HepG2 (cell line): ENCODE results near the gene CNOT1. TPM values are rescaled to one million over a fixed set of nuclear protein-coding genes. Genes with fewer than 3 reads are reported as not detected.

Source experiments
- ARID2 ChIP-seq: sonication (generic); formaldehyde crosslinking; IDR thresholded peaks from 2 replicates; pipeline ENCODE4 v1.8.1; 2022; ENCODE audit warnings: mild to moderate bottlenecking, missing genetic modification reagents, borderline replicate concordance
- GMEB1 ChIP-seq: sonication (generic); formaldehyde crosslinking; IDR thresholded peaks from 2 replicates; pipeline ENCODE4 v1.5.1; 2020; ENCODE audit warnings: missing genetic modification reagents, mild to moderate bottlenecking, borderline replicate concordance
- KAT2B ChIP-seq: fragments of 150-350 bp; IDR thresholded peaks from 2 replicates; pipeline ENCODE4 v1.6.1; 2014; ENCODE audit warnings: low read depth, low read length, borderline replicate concordance
- MEIS1 ChIP-seq: sonication (generic); formaldehyde crosslinking; IDR thresholded peaks from 2 replicates; pipeline ENCODE4 v1.9.0; 2021; ENCODE audit warnings: mild to moderate bottlenecking, missing genetic modification reagents, moderate library complexity, borderline replicate concordance
- NFE2L1 ChIP-seq: sonication (generic); formaldehyde crosslinking; IDR thresholded peaks from 2 replicates; pipeline ENCODE4 v1.4.0; 2020; ENCODE audit warnings: missing genetic modification reagents, mild to moderate bottlenecking, borderline replicate concordance
- NFKBIZ ChIP-seq: IDR thresholded peaks from 2 replicates; pipeline ENCODE4 v1.6.1; 2018; ENCODE audit warnings: missing genetic modification reagents, missing compliant biosample characterization
- SIN3B ChIP-seq: fragments of 150-350 bp; IDR thresholded peaks from 2 replicates; pipeline ENCODE4 v1.6.1; 2014; ENCODE audit warnings: low read length
- SPEN ChIP-seq: sonication (generic); formaldehyde crosslinking; IDR thresholded peaks from 2 replicates; pipeline ENCODE4 v1.5.1; 2020; ENCODE audit warnings: low read depth, mild to moderate bottlenecking, missing genetic modification reagents
- ZBTB33 ChIP-seq: sonication (generic); formaldehyde crosslinking; IDR thresholded peaks from 2 replicates; pipeline ENCODE4 v1.4.0; 2020; ENCODE audit warnings: missing genetic modification reagents
- ZMAT3 ChIP-seq: sonication (generic); formaldehyde crosslinking; conservative IDR thresholded peaks from 2 replicates; pipeline ENCODE4 v1.7.0; 2021; ENCODE audit warnings: missing genetic modification reagents
- ZNF260 ChIP-seq: sonication (generic); formaldehyde crosslinking; IDR thresholded peaks from 2 replicates; pipeline ENCODE4 v1.4.0; 2020; ENCODE audit warnings: missing genetic modification reagents, low read depth, mild to moderate bottlenecking, borderline replicate concordance
- ZNF510 ChIP-seq: sonication (generic); formaldehyde crosslinking; IDR thresholded peaks from 2 replicates; pipeline ENCODE4 v1.4.0; 2020; ENCODE audit warnings: low read depth, mild to moderate bottlenecking, missing genetic modification reagents
- ZNF770 ChIP-seq: sonication (generic); formaldehyde crosslinking; IDR thresholded peaks from 2 replicates; pipeline ENCODE4 v1.5.0; 2020; ENCODE audit warnings: mild to moderate bottlenecking, missing genetic modification reagents
- ZNF788 ChIP-seq: sonication (generic); formaldehyde crosslinking; IDR thresholded peaks from 2 replicates; pipeline ENCODE4 v1.5.0; 2020; ENCODE audit warnings: mild to moderate bottlenecking, missing genetic modification reagents, borderline replicate concordance
- ZSCAN25 ChIP-seq: sonication (generic); formaldehyde crosslinking; IDR thresholded peaks from 2 replicates; pipeline ENCODE4 v1.8.0; 2022; ENCODE audit warnings: mild to moderate bottlenecking, missing genetic modification reagents
- polyA plus RNA-seq, 8 experiments: library from polyadenylated mRNA; depleted of rRNA in 3 of 8; stranded (reverse) in 7 of 8; unstranded in 1 of 8; fragments of >200 nt; fragmentation: Illumina TruSeq in 4 of 8; extraction: Trizol in 4 of 8; gene quantifications; 2 replicates each; pipeline versions ENCODE4 v1.2.1 to v1.2.3, GENCODE V29; 2011 to 2016; ENCODE audit warnings: low read depth in 4 of 8, missing spikeins in 1 of 8, mixed read lengths in 1 of 8; ENCODE audit not compliant: insufficient read depth in 1 of 8
- total RNA-seq, 5 experiments: library from RNA; depleted of rRNA; stranded (reverse); fragments of >200 nt; fragmentation: Illumina TruSeq; extraction: Trizol; gene quantifications; 2 replicates each; pipeline ENCODE4 v1.2.3, GENCODE V29; 2016; ENCODE audit warnings: low read depth in 1 of 5
- TF ChIP-seq, protein P1 (sequence below): sonication (generic); formaldehyde crosslinking; IDR thresholded peaks from 2 replicates; pipeline ENCODE4 v1.4.0; 2020; ENCODE audit warnings: mild to moderate bottlenecking, missing genetic modification reagents, borderline replicate concordance
- TF ChIP-seq, protein P2 (sequence below), 2 experiments: sonication (generic) in 1 of 2; formaldehyde crosslinking in 1 of 2; IDR thresholded peaks; 2 replicates each; pipeline versions ENCODE4 v1.4.0 to v1.6.1; 2016 to 2020; ENCODE audit warnings: borderline replicate concordance in 1 of 2, low read depth in 1 of 2, mild to moderate bottlenecking in 1 of 2, missing genetic modification reagents in 1 of 2

Gene CNOT1
- total and polyA plus RNA-seq, 2 of the 13 experiments (the other 11 are each of a cell fraction or from before 2014, with no cell fraction given): 188 to 232 TPM

DNA sequence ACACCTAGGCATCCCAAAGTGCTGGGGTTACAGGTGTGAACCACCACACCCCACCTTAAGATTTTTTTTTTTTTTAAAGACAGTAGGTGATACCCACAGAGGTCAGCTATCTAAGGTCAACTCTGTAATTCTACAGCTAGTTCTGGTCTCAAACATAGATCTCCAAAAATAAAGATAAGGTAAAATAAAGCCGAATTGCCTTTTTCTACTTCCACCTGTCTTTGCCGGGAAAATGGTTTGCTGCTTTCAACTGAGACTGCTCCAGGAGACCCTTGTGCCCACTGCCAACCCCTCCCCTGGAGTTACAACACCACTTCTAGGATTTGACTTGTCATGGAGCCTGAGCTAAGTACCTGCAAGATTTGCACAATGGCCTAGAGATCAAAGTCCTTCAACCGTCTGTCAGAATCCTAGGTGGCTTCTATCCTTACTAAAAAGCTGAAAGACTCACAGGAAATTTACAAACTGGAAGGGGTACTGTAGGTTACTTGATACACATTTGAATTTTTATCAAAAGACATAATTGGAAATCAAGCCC is 4.7 kb upstream of the CNOT1 start (continued):
- TF ChIP-seq MEIS1 (CRISPR knock-in tag) (no peak), ZMAT3 (CRISPR knock-in tag) (no peak), GMEB1 (CRISPR knock-in tag) (0 out of 2 replicates have a peak, but pooled peaks have one; percentile 21), ZBTB33 (CRISPR knock-in tag) (peak; percentile 50; the same call in 1 of the 2 replicates), ZNF510 (CRISPR knock-in tag) (no peak), NFE2L1 (CRISPR knock-in tag) (no peak), NFKBIZ (0 out of 2 replicates have a peak, but pooled peaks have one; percentile 49), ZNF788 (no peak), ZNF260 (CRISPR knock-in tag) (no peak), ARID2 (CRISPR knock-in tag) (no peak), KAT2B (no peak), SIN3B (no peak), SPEN (CRISPR knock-in tag) (no peak), ZSCAN25 (CRISPR knock-in tag) (no peak), ZNF770 (CRISPR knock-in tag) (no peak)
- TF ChIP-seq, protein P1, sequence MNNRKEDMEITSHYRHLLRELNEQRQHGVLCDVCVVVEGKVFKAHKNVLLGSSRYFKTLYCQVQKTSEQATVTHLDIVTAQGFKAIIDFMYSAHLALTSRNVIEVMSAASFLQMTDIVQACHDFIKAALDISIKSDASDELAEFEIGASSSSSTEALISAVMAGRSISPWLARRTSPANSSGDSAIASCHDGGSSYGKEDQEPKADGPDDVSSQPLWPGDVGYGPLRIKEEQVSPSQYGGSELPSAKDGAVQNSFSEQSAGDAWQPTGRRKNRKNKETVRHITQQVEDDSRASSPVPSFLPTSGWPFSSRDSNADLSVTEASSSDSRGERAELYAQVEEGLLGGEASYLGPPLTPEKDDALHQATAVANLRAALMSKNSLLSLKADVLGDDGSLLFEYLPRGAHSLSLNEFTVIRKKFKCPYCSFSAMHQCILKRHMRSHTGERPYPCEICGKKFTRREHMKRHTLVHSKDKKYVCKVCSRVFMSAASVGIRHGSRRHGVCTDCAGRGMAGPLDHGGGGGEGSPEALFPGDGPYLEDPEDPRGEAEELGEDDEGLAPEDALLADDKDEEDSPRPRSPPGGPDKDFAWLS (CRISPR knock-in tag): no peak
- TF ChIP-seq, protein P2, sequence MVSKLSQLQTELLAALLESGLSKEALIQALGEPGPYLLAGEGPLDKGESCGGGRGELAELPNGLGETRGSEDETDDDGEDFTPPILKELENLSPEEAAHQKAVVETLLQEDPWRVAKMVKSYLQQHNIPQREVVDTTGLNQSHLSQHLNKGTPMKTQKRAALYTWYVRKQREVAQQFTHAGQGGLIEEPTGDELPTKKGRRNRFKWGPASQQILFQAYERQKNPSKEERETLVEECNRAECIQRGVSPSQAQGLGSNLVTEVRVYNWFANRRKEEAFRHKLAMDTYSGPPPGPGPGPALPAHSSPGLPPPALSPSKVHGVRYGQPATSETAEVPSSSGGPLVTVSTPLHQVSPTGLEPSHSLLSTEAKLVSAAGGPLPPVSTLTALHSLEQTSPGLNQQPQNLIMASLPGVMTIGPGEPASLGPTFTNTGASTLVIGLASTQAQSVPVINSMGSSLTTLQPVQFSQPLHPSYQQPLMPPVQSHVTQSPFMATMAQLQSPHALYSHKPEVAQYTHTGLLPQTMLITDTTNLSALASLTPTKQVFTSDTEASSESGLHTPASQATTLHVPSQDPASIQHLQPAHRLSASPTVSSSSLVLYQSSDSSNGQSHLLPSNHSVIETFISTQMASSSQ (IDR thresholded peaks at IDR 0.05; ENCODE audit: low read depth): no peak
- TF ChIP-seq, protein P2 (CRISPR knock-in tag; IDR thresholded peaks at IDR 0.05; ENCODE audit: borderline replicate concordance): no peak
